Astrocyte (in vitro differentiated cells and primary cell): Measurements from ENCODE around the gene PPM1N.

Experiments
- EZH2 ChIP-seq: IDR thresholded peaks from 2 replicates; pipeline ENCODE4 v1.6.1; 2012; ENCODE audit warnings: mild to moderate bottlenecking, low read length, inconsistent platforms; ENCODE audit not compliant: insufficient read depth
- TF ChIP-seq, protein P1 (sequence below): IDR thresholded peaks from 2 replicates; pipeline ENCODE4 v1.5.1; 2011; ENCODE audit warnings: low read depth, mild to moderate bottlenecking, inconsistent platforms, low read length, moderate library complexity; ENCODE audit not compliant: insufficient read depth

GRCh38 chr19:45497791-45498190, 452 bp upstream of the PPM1N start:
- TF ChIP-seq, protein P1, sequence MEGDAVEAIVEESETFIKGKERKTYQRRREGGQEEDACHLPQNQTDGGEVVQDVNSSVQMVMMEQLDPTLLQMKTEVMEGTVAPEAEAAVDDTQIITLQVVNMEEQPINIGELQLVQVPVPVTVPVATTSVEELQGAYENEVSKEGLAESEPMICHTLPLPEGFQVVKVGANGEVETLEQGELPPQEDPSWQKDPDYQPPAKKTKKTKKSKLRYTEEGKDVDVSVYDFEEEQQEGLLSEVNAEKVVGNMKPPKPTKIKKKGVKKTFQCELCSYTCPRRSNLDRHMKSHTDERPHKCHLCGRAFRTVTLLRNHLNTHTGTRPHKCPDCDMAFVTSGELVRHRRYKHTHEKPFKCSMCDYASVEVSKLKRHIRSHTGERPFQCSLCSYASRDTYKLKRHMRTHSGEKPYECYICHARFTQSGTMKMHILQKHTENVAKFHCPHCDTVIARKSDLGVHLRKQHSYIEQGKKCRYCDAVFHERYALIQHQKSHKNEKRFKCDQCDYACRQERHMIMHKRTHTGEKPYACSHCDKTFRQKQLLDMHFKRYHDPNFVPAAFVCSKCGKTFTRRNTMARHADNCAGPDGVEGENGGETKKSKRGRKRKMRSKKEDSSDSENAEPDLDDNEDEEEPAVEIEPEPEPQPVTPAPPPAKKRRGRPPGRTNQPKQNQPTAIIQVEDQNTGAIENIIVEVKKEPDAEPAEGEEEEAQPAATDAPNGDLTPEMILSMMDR = no peak
- no peak for TF ChIP-seq EZH2
